MM.1S (cell line): ENCODE results near the gene PRRG4.

Source experiments
- DNase-seq: peaks from one replicate; pipeline ENCODE4 v3.0.0-alpha.2; 2015
- H2AFZ ChIP-seq: fragments of 300-600 bp; sonication (generic); 2 replicates; pipeline ENCODE4 v1.6.0; 2016; ENCODE audit warnings: antibody characterized with exemption, low read length
- H3F3A ChIP-seq: fragments of 300-600 bp; sonication (generic); 2 replicates; pipeline ENCODE4 v1.6.1; 2016; ENCODE audit warnings: mild to moderate bottlenecking, antibody characterized with exemption, low read length, moderate library complexity, mixed read lengths; ENCODE audit not compliant: insufficient read depth
- H3K27ac ChIP-seq: fragments of 300-600 bp; sonication (generic); 2 replicates; pipeline ENCODE4 v1.5.1; 2016; ENCODE audit warnings: mild to moderate bottlenecking, low read length
- H3K27me3 ChIP-seq: fragments of 300-600 bp; sonication (generic); replicated peaks from 2 replicates; pipeline ENCODE4 v1.6.0; 2016; ENCODE audit warnings: low read length; ENCODE audit not compliant: insufficient read depth
- H3K36me3 ChIP-seq: fragments of 300-600 bp; sonication (generic); replicated peaks from 2 replicates; pipeline ENCODE4 v1.6.1; 2016; ENCODE audit warnings: mild to moderate bottlenecking, low read length, mixed read lengths; ENCODE audit not compliant: insufficient read depth
- H3K4me1 ChIP-seq: fragments of 300-600 bp; sonication (generic); 2 replicates; pipeline ENCODE4 v1.6.1; 2016; ENCODE audit warnings: low read length, mixed read lengths
- H3K4me2 ChIP-seq: fragments of 300-600 bp; sonication (generic); 2 replicates; pipeline ENCODE4 v1.6.0; 2016; ENCODE audit warnings: low read depth, low read length
- H3K4me3 ChIP-seq: fragments of 300-600 bp; sonication (generic); 2 replicates; pipeline ENCODE4 v1.5.1; 2016; ENCODE audit warnings: low read length, mixed read lengths
- H3K79me2 ChIP-seq: fragments of 300-600 bp; sonication (generic); 2 replicates; pipeline ENCODE4 v1.6.1; 2016; ENCODE audit warnings: mixed run types, low read length, mixed read lengths
- H3K9ac ChIP-seq: fragments of 300-600 bp; sonication (generic); 2 replicates; pipeline ENCODE4 v1.6.1; 2016; ENCODE audit warnings: low read length, mixed read lengths
- H3K9me2 ChIP-seq: fragments of 300-600 bp; sonication (generic); replicated peaks from 2 replicates; pipeline ENCODE4 v1.6.1; 2016; ENCODE audit warnings: mild to moderate bottlenecking, low read length, mixed read lengths; ENCODE audit not compliant: insufficient read depth
- H3K9me3 ChIP-seq: fragments of 300-600 bp; sonication (generic); replicated peaks from 2 replicates; pipeline ENCODE4 v1.6.1; 2016; ENCODE audit warnings: mild to moderate bottlenecking, low read length, mixed read lengths; ENCODE audit not compliant: insufficient read depth
- H4K20me1 ChIP-seq: fragments of 300-600 bp; sonication (generic); 2 replicates; pipeline ENCODE4 v1.6.1; 2016; ENCODE audit warnings: mild to moderate bottlenecking, low read length, moderate library complexity, mixed read lengths; ENCODE audit not compliant: insufficient read depth
- EZH2 ChIP-seq: fragments of 300-600 bp; sonication (generic); optimal IDR thresholded peaks from 2 replicates; pipeline ENCODE3; 2017; ENCODE audit warnings: low read depth, mild to moderate bottlenecking, antibody characterized with exemption, low read length, mixed read lengths
- EZH2phosphoT487 ChIP-seq: fragments of 300-600 bp; sonication (generic); IDR thresholded peaks from 2 replicates; pipeline ENCODE4 v1.6.1; 2018; ENCODE audit warnings: antibody characterized with exemption, low read length
- TF ChIP-seq, protein P1 (sequence below): fragments of 300-600 bp; sonication (generic); IDR thresholded peaks from 2 replicates; pipeline ENCODE4 v1.5.1; 2016; ENCODE audit warnings: antibody characterized with exemption, low read length, mixed read lengths

PRRG4 gene

DNA sequence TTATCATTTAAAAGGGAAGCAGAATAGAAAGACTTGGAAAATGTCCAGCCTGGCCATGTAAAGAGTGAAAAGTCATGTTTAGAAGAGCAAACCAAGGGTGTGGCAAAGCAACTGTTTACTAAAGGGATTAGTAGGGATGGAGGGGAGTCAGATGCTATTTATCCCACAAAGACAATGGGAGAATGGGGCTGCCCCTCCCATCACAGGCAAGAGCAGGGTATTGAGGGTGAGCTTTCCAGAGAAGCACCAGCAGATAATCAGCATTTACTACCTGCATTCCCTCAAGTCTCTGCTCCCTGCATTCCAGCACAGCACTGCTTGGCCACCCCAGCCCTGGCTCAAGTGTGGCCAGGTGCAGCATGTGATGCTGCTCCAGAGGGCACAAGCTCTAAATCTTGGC, 44.4 kb downstream of the PRRG4 start:
- Histone ChIP-seq H3K9me2 (no peaks in the 10 kb centered on the region), H3F3A (no peaks in the 10 kb centered on the region), H3K9me3 (no peaks in the 10 kb centered on the region), H3K36me3 (no peaks in the 10 kb centered on the region), H4K20me1 (no peaks in the 10 kb centered on the region), H3K27ac (no peak overlapping the region), H3K27me3 (no peaks in the 10 kb centered on the region), H2AFZ (no peak overlapping the region), H3K4me3 (no peak overlapping the region), H3K4me1 (no peaks in the 10 kb centered on the region), H3K4me2 (no peak overlapping the region), H3K79me2 (no peaks in the 10 kb centered on the region), H3K9ac (no peak overlapping the region)
- TF ChIP-seq, protein P1, sequence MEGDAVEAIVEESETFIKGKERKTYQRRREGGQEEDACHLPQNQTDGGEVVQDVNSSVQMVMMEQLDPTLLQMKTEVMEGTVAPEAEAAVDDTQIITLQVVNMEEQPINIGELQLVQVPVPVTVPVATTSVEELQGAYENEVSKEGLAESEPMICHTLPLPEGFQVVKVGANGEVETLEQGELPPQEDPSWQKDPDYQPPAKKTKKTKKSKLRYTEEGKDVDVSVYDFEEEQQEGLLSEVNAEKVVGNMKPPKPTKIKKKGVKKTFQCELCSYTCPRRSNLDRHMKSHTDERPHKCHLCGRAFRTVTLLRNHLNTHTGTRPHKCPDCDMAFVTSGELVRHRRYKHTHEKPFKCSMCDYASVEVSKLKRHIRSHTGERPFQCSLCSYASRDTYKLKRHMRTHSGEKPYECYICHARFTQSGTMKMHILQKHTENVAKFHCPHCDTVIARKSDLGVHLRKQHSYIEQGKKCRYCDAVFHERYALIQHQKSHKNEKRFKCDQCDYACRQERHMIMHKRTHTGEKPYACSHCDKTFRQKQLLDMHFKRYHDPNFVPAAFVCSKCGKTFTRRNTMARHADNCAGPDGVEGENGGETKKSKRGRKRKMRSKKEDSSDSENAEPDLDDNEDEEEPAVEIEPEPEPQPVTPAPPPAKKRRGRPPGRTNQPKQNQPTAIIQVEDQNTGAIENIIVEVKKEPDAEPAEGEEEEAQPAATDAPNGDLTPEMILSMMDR, result no peak
- TF ChIP-seq EZH2phosphoT487 (no peak), EZH2 (no peak)
- DNase-seq, result no peak

GRCh38 chr11:32881286-32881685, 51.6 kb downstream of the PRRG4 start:
- H4K20me1 ChIP-seq, result no peaks in the 10 kb centered on the region
- H3K9me3 ChIP-seq, result no peaks in the 10 kb centered on the region
- no peaks in the 10 kb centered on the region for H3K36me3 ChIP-seq
- H3K79me2 ChIP-seq, result no peaks in the 10 kb centered on the region
- H3K4me3 ChIP-seq, result no peak overlapping the region
- H3F3A ChIP-seq, result no peaks in the 10 kb centered on the region
- DNase-seq, result no peak
- H3K27ac ChIP-seq, result no peak overlapping the region
- H3K4me1 ChIP-seq, result no peaks in the 10 kb centered on the region
- H3K27me3 ChIP-seq, result no peaks in the 10 kb centered on the region
- H3K9ac ChIP-seq, result no peak overlapping the region
- H2AFZ ChIP-seq, result no peak overlapping the region
- TF ChIP-seq EZH2, result no peak
- no peak for TF ChIP-seq EZH2phosphoT487
- TF ChIP-seq, protein P1, result no peak
- no peak overlapping the region for H3K4me2 ChIP-seq
- H3K9me2 ChIP-seq, result no peaks in the 10 kb centered on the region

DNA sequence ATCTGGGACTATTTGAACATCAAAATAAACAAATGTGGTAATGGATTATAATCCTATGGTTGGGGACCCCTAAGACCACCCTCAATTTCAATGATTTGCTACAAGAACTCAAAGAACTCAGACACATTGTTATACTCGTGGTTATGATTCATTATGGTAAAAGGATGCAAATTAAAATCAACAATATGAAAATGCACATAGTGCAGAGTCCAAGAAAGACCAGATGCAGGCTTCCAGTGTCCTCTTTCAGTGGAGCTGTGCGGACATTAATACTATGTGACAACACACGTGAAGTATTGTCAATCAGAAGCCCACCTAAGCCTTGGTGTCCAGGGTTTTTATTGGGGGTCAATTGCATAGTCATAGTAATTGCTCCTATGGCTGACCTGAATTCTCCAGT, 53.7 kb downstream of the PRRG4 start:
- no peaks in the 10 kb centered on the region for H3K79me2 ChIP-seq
- H3K9me2 ChIP-seq, result no peaks in the 10 kb centered on the region
- H3K4me3 ChIP-seq, result no peak overlapping the region
- no peaks in the 10 kb centered on the region for H4K20me1 ChIP-seq
- DNase-seq, result no peak
- no peaks in the 10 kb centered on the region for H3K9me3 ChIP-seq
- no peak overlapping the region for H3K4me2 ChIP-seq
- TF ChIP-seq EZH2 (no peak), EZH2phosphoT487 (no peak)
- TF ChIP-seq, protein P1, result no peak
- H3F3A ChIP-seq, result no peaks in the 10 kb centered on the region
- no peak overlapping the region for H3K27ac ChIP-seq
- H3K4me1 ChIP-seq, result no peaks in the 10 kb centered on the region
- H3K27me3 ChIP-seq, result no peaks in the 10 kb centered on the region
- H2AFZ ChIP-seq, result no peak overlapping the region
- no peaks in the 10 kb centered on the region for H3K36me3 ChIP-seq
- H3K9ac ChIP-seq, result no peak overlapping the region
